PC-9 (cell line): ENCODE data around the gene SLC7A4. TPM values are rescaled to one million over a fixed set of nuclear protein-coding genes. Genes with fewer than 3 reads are reported as not detected.
A peak's percentile ranks its signal among the peaks of the same experiment; 100 is the strongest.

Source experiments
- BruUV-seq: library from RNA; stranded (reverse); fragments of 400-500 nt; replicated peaks from 2 replicates; lab custom pipeline; 2021; lab: Mats Ljungman, UMichigan
- CTCF ChIA-PET: fragments of 300-600 bp; sonication (Branson Sonifier 250); formaldehyde crosslinking; loops from one replicate; lab custom pipeline; 2022; ENCODE audit warnings: antibody characterized with exemption; lab: Charles Lee
- POLR2A ChIA-PET: fragments of 300-600 bp; sonication (Branson Sonifier 250); formaldehyde crosslinking; loops from one replicate; lab custom pipeline; 2022; ENCODE audit warnings: antibody characterized with exemption; ENCODE audit not compliant: unreplicated experiment; lab: Charles Lee
- DNase-seq, 2 experiments: peaks; one replicate each; pipeline versions ENCODE4 v3.0.0 to v3.0.0-alpha.2; 2015 to 2022; ENCODE audit warnings: mixed read lengths in 1 of 2
- H2AFZ ChIP-seq: fragments of 200-600 bp; sonication (generic); 2 replicates; pipeline ENCODE4 v1.8.1; 2017; ENCODE audit warnings: antibody characterized with exemption
- H3F3A ChIP-seq: fragments of 200-600 bp; sonication (generic); 2 replicates; pipeline ENCODE4 v1.8.1; 2017; ENCODE audit warnings: antibody characterized with exemption, mild to moderate bottlenecking, low read depth; ENCODE audit not compliant: insufficient read depth
- H3K27ac ChIP-seq: fragments of 200-600 bp; sonication (generic); 2 replicates; pipeline ENCODE4 v1.6.1; 2016; ENCODE audit warnings: mixed run types
- H3K27me3 ChIP-seq: fragments of 200-600 bp; sonication (generic); 2 replicates; pipeline ENCODE4 v1.6.1; 2016; ENCODE audit warnings: low read depth, mixed run types; ENCODE audit not compliant: insufficient read depth
- H3K36me3 ChIP-seq: fragments of 200-600 bp; sonication (generic); 2 replicates; pipeline ENCODE4 v1.6.1; 2016; ENCODE audit warnings: low read depth, mixed run types
- H3K4me1 ChIP-seq: fragments of 200-600 bp; sonication (generic); replicated peaks from 2 replicates; pipeline ENCODE4 v1.6.1; 2016; ENCODE audit warnings: mixed run types; ENCODE audit not compliant: insufficient read depth
- H3K4me2 ChIP-seq: fragments of 200-600 bp; sonication (generic); 2 replicates; pipeline ENCODE4 v1.6.1; 2017; ENCODE audit warnings: mixed run types
- H3K4me3 ChIP-seq: fragments of 200-600 bp; sonication (generic); 2 replicates; pipeline ENCODE4 v1.6.1; 2016; ENCODE audit warnings: mixed run types
- H3K79me2 ChIP-seq: fragments of 200-600 bp; sonication (generic); 2 replicates; pipeline ENCODE4 v1.6.1; 2017; ENCODE audit warnings: low read depth, mixed run types
- H3K9me2 ChIP-seq: fragments of 200-600 bp; sonication (generic); 2 replicates; pipeline ENCODE4 v1.8.1; 2017; ENCODE audit warnings: mild to moderate bottlenecking; ENCODE audit not compliant: insufficient read depth
- H3K9me3 ChIP-seq: fragments of 200-600 bp; sonication (generic); 2 replicates; pipeline ENCODE4 v1.8.1; 2016; ENCODE audit warnings: low read depth; ENCODE audit not compliant: insufficient read depth
- H4K20me1 ChIP-seq: fragments of 200-600 bp; sonication (generic); 2 replicates; pipeline ENCODE4 v1.8.1; 2017; ENCODE audit not compliant: insufficient read depth
- CTCF ChIP-seq: fragments of 200-600 bp; sonication (generic); conservative IDR thresholded peaks from 2 replicates; pipeline ENCODE4 v1.6.1; 2017; ENCODE audit warnings: mixed run types, antibody characterized with exemption, mild to moderate bottlenecking, moderate library complexity
- EZH2 ChIP-seq: fragments of 200-600 bp; sonication (generic); IDR thresholded peaks from 2 replicates; pipeline ENCODE4 v1.8.0; 2017; ENCODE audit warnings: antibody characterized with exemption, low read depth
- intact Hi-C: fragments of 100-400 bp; cut with micrococcal nuclease; formaldehyde crosslinking; loops from one replicate; pipeline ENCODE4 v1.10.0; 2022; ENCODE audit not compliant: unreplicated experiment
- total RNA-seq: library from RNA; stranded (reverse); gene quantifications from 2 replicates; pipeline ENCODE4 v1.2.3, GENCODE V29; 2021

SLC7A4 gene
- total RNA-seq, 1 experiment from 2014 or later, result not detected

GRCh38 chr22:21038405-21038804, 6.0 kb upstream of the SLC7A4 start:
- POLR2A ChIA-PET, result no interaction called here

GRCh38 chr22:21034989-21035388, 2.6 kb upstream of the SLC7A4 start:
- Histone ChIP-seq H3K79me2 (no peaks in the 10 kb centered on the region), H3K27me3 (no peaks in the 10 kb centered on the region), H4K20me1 (no peaks in the 10 kb centered on the region), H3F3A (peaks cover 16% of the 10 kb centered on the region), H3K27ac (no peak overlapping the region), H3K9me2 (no peaks in the 10 kb centered on the region), H3K4me3 (no peak overlapping the region), H3K9me3 (no peaks in the 10 kb centered on the region), H3K4me2 (no peak overlapping the region), H3K36me3 (no peaks in the 10 kb centered on the region), H2AFZ (no peak overlapping the region), H3K4me1 (peaks cover 12% of the 10 kb centered on the region)
- POLR2A ChIA-PET, result no interaction called here
- no TSS peak for BruUV-seq
- TF ChIP-seq CTCF (no peak), EZH2 (no peak)
- intact Hi-C loops, result no loop called here
- DNase-seq, result no peak
- CTCF ChIA-PET, result no interaction called here

More at GRCh38 chr22:21038405-21038804, 6.0 kb upstream of the SLC7A4 start:
- no TSS peak for BruUV-seq
- intact Hi-C loops, result no loop called here
- H3K9me3 ChIP-seq, result no peaks in the 10 kb centered on the region
- DNase-seq, result no peak
- H3K36me3 ChIP-seq, result no peaks in the 10 kb centered on the region
- CTCF ChIA-PET, result no interaction called here
- no peak for TF ChIP-seq EZH2
- no peak for TF ChIP-seq CTCF
- no peaks in the 10 kb centered on the region for H4K20me1 ChIP-seq
- peak overlapping the region; percentile 61; the same call in 1 of the 2 replicates for H3K27ac ChIP-seq
- H3K4me1 ChIP-seq, result peaks cover 18% of the 10 kb centered on the region
- no peak overlapping the region for H3K4me3 ChIP-seq
- no peak overlapping the region for H2AFZ ChIP-seq
- H3F3A ChIP-seq, result peaks cover 19% of the 10 kb centered on the region
- H3K79me2 ChIP-seq, result no peaks in the 10 kb centered on the region
- H3K27me3 ChIP-seq, result no peaks in the 10 kb centered on the region
- H3K9me2 ChIP-seq, result no peaks in the 10 kb centered on the region
- no peak overlapping the region for H3K4me2 ChIP-seq

- H2AFZ ChIP-seq, result no peak overlapping the region
- no peak overlapping the region for H3K4me3 ChIP-seq
- H3F3A ChIP-seq, result peaks cover 16% of the 10 kb centered on the region
- DNase-seq, result no peak
- ChIA-PET CTCF (no interaction called here), POLR2A (no interaction called here)
- H3K9me2 ChIP-seq, result no peaks in the 10 kb centered on the region
- no peak overlapping the region for H3K4me2 ChIP-seq
- H4K20me1 ChIP-seq, result no peaks in the 10 kb centered on the region
- BruUV-seq, result no TSS peak
- H3K27me3 ChIP-seq, result no peaks in the 10 kb centered on the region
- no peak overlapping the region for H3K27ac ChIP-seq
- no peaks in the 10 kb centered on the region for H3K79me2 ChIP-seq
- intact Hi-C loops, result no loop called here
- H3K4me1 ChIP-seq, result peaks cover 12% of the 10 kb centered on the region
- no peaks in the 10 kb centered on the region for H3K36me3 ChIP-seq
- H3K9me3 ChIP-seq, result no peaks in the 10 kb centered on the region
- TF ChIP-seq EZH2 (no peak), CTCF (no peak)
Observed at GRCh38 chr22:21033895-21034294, 1.5 kb upstream of the SLC7A4 start.
